ENCODE results near the gene ARSG.

ARSG gene

DNA sequence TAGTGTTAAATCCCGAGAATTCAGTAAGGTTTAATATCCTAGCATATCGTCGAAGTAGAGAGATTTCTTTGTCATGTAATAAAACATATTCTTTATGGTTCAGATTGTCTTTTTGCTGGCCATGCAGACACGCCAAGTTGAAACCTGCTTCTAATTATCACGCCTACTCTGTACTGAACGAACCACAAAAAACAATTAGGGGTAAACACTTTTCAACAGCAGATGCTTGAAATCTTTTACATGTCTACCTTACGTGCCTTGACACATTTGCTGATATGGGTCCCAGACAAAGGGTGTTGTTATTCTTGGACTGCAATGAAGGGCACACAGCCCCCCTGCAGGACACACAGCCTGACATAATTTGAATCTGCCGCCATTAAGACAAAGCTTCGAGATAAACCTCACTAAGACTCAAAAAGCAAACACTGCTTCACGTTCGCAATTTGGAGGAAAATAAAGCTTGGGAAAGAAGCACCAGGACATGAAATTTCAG is 152.7 kb downstream of the ARSG start:
- no peak for DNase-seq (ENCODE audit: low read depth)
- H3K4me3 ChIP-seq (ENCODE audit: low read depth, low read length), result no peak overlapping the region
- TF ChIP-seq, protein P1, sequence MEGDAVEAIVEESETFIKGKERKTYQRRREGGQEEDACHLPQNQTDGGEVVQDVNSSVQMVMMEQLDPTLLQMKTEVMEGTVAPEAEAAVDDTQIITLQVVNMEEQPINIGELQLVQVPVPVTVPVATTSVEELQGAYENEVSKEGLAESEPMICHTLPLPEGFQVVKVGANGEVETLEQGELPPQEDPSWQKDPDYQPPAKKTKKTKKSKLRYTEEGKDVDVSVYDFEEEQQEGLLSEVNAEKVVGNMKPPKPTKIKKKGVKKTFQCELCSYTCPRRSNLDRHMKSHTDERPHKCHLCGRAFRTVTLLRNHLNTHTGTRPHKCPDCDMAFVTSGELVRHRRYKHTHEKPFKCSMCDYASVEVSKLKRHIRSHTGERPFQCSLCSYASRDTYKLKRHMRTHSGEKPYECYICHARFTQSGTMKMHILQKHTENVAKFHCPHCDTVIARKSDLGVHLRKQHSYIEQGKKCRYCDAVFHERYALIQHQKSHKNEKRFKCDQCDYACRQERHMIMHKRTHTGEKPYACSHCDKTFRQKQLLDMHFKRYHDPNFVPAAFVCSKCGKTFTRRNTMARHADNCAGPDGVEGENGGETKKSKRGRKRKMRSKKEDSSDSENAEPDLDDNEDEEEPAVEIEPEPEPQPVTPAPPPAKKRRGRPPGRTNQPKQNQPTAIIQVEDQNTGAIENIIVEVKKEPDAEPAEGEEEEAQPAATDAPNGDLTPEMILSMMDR (conservative IDR thresholded peaks at IDR 0.05; ENCODE audit: low read depth, low read length), result no peak

DNA sequence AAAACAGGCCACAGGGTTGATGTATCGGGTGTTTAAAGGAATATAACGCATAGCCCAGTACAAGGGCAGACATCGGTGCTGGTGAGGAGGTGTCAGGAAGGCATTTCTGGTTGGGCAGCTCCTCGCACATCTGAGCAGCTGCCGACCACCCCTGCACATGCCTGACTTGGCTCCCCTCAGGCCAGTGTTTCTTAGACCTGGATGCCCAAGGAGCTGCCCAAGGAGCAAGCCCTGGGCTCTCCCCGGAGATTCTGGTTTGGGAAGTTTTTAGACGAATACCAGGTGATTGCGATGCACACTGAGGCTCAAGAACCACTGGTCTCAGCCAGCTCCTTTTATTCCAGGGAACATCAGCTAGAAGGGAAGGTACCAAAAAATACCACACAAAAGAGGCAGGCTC is 154.4 kb downstream of the ARSG start:
- no peak overlapping the region for H3K4me3 ChIP-seq (ENCODE audit: low read depth, low read length)
- DNase-seq (ENCODE audit: low read depth), result no peak

DNA sequence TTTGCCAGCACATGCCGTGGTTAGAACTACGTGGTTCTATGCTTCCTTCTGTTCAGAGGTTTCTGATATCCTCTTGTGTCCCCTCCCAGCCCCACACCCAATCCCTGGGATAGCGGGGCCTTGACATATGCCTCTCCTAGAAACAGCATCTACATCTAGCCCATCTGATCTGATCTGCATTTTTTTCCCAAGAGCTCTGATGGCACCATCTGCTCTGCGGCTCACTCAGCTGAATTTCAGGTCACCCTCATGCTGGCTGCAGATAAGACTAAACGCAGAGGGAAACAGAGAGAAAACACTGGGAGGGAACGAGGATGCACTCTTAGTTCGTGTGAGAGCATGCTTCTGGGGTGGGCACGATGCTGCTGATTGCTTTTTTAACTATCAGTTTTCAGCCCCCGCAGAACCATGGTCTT is 155.3 kb downstream of the ARSG start:
- TF ChIP-seq, protein P1 (conservative IDR thresholded peaks at IDR 0.05; ENCODE audit: low read depth, low read length), result no peak
- DNase-seq (ENCODE audit: low read depth), result no peak
- no peak overlapping the region for H3K4me3 ChIP-seq (ENCODE audit: low read depth, low read length)

More for the DNA sequence above, 154.4 kb downstream of the ARSG start:
- TF ChIP-seq, protein P1 (conservative IDR thresholded peaks at IDR 0.05; ENCODE audit: low read depth, low read length), result no peak

DNA sequence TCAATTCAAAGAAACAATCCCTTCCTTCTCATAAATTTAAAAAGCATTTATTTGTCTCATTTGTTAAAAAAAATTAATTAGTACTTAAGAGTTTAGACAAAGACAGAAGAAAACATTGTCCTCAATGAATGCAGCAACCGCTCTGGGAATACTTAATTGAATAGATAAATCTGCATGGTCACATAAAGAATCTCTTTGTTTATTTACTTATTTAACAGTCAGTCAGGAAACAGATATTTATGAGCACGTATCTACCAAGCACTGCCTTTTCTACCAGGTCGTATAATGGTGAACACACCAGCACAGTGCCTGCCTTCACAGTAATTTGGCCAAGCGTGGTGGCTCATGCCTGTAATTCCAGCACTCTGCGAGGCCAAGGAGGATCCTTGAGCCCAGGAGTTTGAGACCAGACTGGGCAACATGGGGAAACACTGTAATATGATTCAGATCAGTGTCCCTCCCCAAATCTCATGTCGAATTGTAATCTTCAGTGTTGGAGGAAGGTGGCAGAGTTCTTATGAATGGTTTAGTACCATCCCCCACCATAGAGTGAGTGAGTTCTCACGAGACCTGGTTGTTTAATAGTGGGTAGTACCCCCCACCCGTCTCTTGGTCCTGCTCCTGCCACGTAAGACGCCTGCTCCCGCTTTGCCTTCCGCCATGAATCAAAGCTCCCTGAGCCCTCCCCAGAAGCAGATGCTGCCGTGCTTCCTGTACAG is 157.9 kb downstream of the ARSG start:
- TF ChIP-seq, protein P1 (conservative IDR thresholded peaks at IDR 0.05; ENCODE audit: low read depth, low read length), result no peak
- no peak for DNase-seq (ENCODE audit: low read depth)
- no peak overlapping the region for H3K4me3 ChIP-seq (ENCODE audit: low read depth, low read length)

DNA sequence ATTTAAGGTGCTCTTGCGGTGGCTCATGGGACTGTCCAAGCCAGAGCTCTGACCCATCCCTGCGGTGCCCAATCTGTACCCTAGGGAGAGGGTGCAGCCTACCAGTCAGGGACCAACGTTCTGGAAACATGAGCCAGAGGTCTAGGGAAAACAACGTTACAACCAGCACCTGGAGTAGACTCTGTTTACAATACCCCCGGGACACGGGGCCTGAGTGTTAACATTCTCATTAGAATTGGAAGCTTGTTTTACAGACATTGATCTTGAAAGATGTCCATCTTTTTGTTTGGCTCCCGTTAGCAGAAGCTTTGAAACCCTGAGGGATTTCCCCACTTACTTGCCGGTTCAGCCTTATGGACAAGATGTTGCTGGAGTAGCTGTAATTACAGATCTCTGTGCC is 159.1 kb downstream of the ARSG start:
- TF ChIP-seq, protein P1 (conservative IDR thresholded peaks at IDR 0.05; ENCODE audit: low read depth, low read length), result no peak
- DNase-seq (ENCODE audit: low read depth), result no peak
- H3K4me3 ChIP-seq (ENCODE audit: low read depth, low read length), result no peak overlapping the region

DNA sequence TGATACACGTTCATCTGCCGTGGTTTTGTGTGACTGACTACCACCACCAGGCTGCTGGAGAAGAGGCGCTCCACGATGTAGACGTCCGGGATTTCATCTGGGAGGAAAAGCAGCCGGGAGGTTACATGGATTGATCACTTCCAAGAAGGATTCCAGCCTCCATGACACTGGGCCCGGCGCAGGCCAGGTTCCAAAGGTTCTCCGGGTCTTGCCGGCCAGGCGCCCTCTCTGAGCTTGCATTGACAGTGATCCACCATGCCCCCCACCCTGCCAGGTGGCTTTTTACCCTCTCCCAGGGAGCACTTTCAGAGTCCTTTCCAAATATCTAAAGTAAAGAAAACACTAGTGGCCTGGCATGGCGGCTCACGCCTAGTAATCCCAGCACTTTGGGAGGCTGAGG is 159.5 kb downstream of the ARSG start:
- TF ChIP-seq, protein P1 (conservative IDR thresholded peaks at IDR 0.05; ENCODE audit: low read depth, low read length), result no peak
- H3K4me3 ChIP-seq (ENCODE audit: low read depth, low read length), result no peak overlapping the region
- no peak for DNase-seq (ENCODE audit: low read depth)
